Brain pericyte (primary cell): ENCODE measurements around the gene ATF2.
A peak's percentile ranks its signal among the peaks of the same experiment; 100 is the strongest.

Source experiments
- DNase-seq: peaks from one replicate; pipeline ENCODE4 v3.0.0-alpha.2; 2012; ENCODE audit warnings: low read depth, low spot score

The ATF2 gene

GRCh38 chr2:175167792-175168563, at the start of gene ATF2:
ATF2 (minus strand) TSS chr2:175168203; CDS start chr2:175136443, 31,760 bp downstream.
- peak; percentile 99 for DNase-seq

GRCh38 chr2:175207741-175208438, 39.9 kb upstream of the ATF2 start:
- no peak for DNase-seq

DNA sequence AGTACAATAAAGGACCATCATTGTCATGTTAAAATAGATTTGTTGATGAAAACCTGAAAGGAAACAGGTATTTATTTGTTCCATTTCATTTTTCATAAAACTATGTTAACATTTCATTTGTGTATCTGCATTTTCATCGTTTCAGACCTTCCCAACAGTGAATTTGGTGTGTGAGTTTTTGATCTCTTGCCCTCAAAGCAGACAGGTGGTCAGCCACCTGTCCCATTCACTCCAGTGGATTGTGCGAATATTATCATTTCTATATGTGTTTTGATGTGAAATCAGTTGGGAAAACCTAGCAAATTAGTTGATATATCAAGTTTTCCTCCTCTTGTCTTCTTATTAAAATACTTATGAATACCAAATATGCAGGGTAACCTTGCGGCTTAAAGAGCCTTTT, 38.9 kb upstream of the ATF2 start:
- DNase-seq, result no peak

DNA sequence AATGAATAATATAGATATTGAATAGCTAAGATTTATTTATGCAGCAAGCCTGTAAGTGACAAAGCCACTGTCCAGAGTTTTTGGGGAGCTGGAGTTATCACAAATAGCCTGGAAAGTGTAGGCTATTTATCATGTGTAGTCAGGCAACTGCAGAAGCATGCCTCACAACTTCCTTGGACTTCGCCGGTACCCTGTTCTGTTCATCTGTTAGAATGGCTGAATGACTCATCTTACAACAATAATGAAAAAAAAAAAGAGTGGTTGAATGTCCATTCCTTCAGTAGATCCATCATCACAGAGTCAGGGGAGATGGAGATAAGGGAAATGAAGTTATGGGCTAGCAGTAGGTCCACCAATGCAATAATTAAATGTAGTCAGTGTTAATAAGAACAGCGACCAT, 37.5 kb upstream of the ATF2 start:
- DNase-seq, result no peak

DNA sequence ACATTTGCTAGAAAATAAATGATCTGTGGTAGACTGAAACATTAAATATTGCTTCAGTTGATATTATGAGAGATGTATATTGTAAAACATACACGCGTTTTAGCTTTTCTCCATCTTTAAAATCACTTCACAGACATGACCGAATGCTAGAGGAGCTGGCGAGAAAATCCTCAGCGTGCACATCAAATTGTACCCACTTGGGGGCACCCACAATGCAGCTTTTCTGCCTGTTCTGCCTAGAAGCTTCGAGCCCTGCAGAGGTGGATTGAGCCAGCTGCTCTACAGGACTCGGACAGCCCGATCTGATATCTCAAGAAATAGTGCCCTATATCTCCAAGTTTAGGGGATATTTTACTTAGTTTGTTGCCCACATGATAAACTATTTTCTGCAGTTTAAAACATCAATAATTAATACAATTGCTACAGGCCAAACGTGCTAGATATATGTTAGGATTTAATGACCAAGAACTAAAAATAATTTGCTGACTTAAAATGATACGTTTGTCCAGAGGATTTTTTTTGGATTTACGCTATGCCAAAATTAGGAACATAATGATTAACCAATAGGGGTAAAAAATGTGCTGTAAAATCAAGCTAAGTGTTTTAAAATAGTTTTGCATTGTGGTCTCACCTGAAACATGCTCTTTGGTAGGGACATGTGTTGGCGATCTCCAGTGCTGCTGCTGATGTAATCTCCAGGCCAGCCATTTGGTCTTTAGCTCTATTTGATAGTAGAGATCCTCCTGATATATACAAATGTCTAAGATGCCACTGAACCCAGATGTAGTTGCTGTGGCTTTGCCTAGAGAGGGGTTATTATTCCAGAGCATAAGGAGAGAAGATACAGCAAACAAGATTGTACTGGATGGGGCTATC, 35.9 kb upstream of the ATF2 start:
- DNase-seq, result no peak

DNA sequence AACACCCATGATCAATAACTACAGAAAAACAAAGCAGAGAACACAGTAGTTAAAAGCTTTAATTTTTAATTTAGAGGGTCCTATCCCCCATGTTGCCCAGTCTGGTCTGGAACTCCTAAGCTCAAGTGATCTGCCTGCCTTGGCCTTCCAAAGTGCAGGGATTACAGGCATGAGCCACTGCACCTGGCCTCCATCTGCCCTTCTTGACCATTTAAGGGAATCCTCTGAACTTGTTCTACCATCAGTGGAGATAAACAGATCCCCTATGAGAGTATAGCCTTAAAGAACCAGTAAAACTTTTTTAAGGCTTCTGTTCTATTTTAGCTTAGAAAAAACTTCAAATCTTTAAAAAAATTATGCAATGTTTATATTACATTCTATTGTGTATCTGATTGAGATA, 27.0 kb upstream of the ATF2 start:
- no peak for DNase-seq

GRCh38 chr2:175188761-175189160, 20.8 kb upstream of the ATF2 start:
- DNase-seq, result no peak

DNA sequence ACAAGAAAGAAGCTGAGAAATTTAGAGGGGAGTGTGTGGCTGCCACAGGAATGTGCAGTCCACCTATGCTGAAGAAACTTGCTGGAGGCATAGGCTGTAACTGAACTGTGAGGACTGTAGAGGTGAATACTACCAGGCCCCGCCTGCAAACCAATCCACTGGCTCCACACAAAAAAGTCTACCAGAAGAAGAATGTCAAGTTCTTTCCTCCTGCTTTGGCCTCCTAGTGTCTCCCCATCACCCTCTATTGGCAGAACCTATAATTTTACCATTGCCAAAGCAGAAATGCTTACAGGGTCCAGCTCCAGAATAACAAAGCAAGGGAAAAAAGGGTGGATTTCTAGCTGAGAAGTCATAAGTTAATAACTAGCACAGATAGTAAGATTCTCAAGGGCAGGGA, 19.4 kb upstream of the ATF2 start:
- no peak for DNase-seq

GRCh38 chr2:175183674-175184073, 15.7 kb upstream of the ATF2 start:
- no peak for DNase-seq

GRCh38 chr2:175181877-175182308, 13.9 kb upstream of the ATF2 start:
- DNase-seq, result no peak

GRCh38 chr2:175181104-175181876, 13.3 kb upstream of the ATF2 start, which contains the start of gene ATP5MC3:
ATP5MC3 (minus strand) TSS chr2:175181710; CDS start chr2:175181393, 317 bp downstream.
- DNase-seq, result peak; percentile 76

DNA sequence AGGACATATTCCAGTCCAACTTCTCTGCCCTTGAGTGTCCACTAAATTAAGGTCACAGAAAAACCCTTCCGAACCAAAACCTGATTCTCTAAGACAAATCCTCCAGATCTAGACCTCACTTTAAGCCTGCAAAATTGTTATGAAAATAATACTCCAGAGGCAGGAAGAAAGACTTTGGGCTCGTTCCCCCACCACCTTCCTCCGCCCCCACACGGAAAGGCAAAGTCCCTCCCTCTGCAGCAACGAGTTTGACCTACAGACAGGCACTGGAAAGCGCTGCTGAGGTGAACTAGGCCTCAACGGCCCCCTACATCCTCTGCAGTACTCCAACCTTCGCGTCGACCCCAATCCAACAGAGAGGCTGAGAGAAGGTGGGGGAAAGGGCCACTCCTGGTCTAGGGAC, 12.7 kb upstream of the ATF2 start:
- no peak for DNase-seq

GRCh38 chr2:175176624-175177023, 8.6 kb upstream of the ATF2 start:
- no peak for DNase-seq

GRCh38 chr2:175175896-175176295, 7.9 kb upstream of the ATF2 start:
- DNase-seq, result no peak

- no peak for DNase-seq
Measured at GRCh38 chr2:175175320-175175719, 7.3 kb upstream of the ATF2 start.

GRCh38 chr2:175170659-175171304, 2.8 kb upstream of the ATF2 start:
- DNase-seq, result no peak

DNA sequence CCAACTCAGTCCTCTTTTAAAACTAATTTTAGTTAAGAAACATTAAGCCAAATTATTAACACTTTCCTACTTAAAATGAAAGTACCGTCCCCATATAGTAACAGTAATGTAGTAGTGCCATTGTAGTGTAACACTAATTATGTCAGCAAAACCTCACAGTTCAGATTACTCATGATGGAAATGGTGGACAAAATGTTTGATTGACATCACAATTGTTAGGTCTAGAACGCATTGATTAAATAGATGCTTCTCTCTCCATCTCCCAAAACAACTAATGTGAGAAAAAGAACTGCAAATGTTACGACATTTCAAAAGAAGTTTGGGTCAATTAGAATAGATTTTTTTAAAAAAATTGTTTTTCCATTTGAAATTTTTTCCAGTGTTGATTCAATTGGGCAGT, 1.2 kb upstream of the ATF2 start:
- DNase-seq, result no peak

- DNase-seq, result no peak
Measured at GRCh38 chr2:175168564-175168945, 552 bp upstream of the ATF2 start.

GRCh38 chr2:175167076-175167791, 769 bp downstream of the ATF2 start:
- DNase-seq, result no peak

DNA sequence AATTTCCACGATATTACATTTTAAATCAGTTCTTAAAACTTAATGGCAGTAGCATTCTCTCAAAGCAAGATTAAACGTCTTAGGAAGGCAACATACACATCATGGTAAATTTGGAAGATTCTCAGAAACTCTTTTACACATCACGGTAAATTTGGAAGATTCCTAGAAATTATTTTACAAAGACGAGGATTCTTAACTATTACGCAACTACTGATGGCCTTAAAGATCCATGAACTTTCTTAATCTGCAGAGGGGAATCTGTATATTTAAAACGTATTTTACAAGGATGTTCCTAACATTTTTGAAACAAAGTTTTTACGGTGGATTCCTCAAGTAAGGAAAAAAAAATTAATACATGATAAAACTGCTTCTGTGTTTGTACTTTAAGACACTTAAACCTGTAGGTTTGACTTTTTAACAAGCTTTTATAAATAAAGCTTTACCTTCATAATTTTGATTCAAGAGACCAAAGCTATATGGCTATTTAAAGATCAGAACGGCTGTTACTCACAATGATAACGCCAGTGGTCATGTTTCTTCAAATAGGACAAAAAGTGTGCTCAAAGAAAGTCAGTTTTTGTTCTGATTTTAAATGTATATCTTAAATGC, 1.7 kb downstream of the ATF2 start:
- no peak for DNase-seq
